GM19193 (cell line): ENCODE measurements around the gene A4GALT.

Source experiments
- POLR2A ChIP-seq: IDR thresholded peaks from 4 replicates; pipeline ENCODE4 v1.6.1; 2011; ENCODE audit not compliant: insufficient read depth, insufficient read length; ENCODE audit errors: extremely low read depth

Gene A4GALT

GRCh38 chr22:42720263-42721044 is at the start of gene A4GALT:
TSS of gene A4GALT (minus strand) at chr22:42720870. CDS start at chr22:42693951, 26,919 bp downstream.
- TF ChIP-seq POLR2A, result peak; percentile 22

- no peak for TF ChIP-seq POLR2A
Measured at GRCh38 chr22:42770448-42770726, 49.7 kb upstream of the A4GALT start.

GRCh38 chr22:42769574-42770447 is 49.1 kb upstream of the A4GALT start:
- no peak for TF ChIP-seq POLR2A

- no peak for TF ChIP-seq POLR2A
Measured at GRCh38 chr22:42769238-42769573, 48.5 kb upstream of the A4GALT start.

GRCh38 chr22:42768385-42769035 is 47.8 kb upstream of the A4GALT start:
- no peak for TF ChIP-seq POLR2A

GRCh38 chr22:42766860-42767259 is 46.2 kb upstream of the A4GALT start:
- no peak for TF ChIP-seq POLR2A

GRCh38 chr22:42764895-42765363 is 44.3 kb upstream of the A4GALT start:
- TF ChIP-seq POLR2A, result no peak

- no peak for TF ChIP-seq POLR2A
Measured at GRCh38 chr22:42763965-42764480, 43.4 kb upstream of the A4GALT start.

- peak; percentile 9 for TF ChIP-seq POLR2A
Measured at GRCh38 chr22:42760806-42761565, 40.3 kb upstream of the A4GALT start.

GRCh38 chr22:42758931-42759629 is 38.4 kb upstream of the A4GALT start:
- no peak for TF ChIP-seq POLR2A

GRCh38 chr22:42754658-42755057 is 34.0 kb upstream of the A4GALT start:
- no peak for TF ChIP-seq POLR2A

GRCh38 chr22:42752912-42753311 is 32.2 kb upstream of the A4GALT start:
- no peak for TF ChIP-seq POLR2A

- TF ChIP-seq POLR2A, result no peak
Measured at GRCh38 chr22:42752230-42752746, 31.6 kb upstream of the A4GALT start.

GRCh38 chr22:42747701-42748513 is 27.2 kb upstream of the A4GALT start:
- no peak for TF ChIP-seq POLR2A

GRCh38 chr22:42745118-42745517 is 24.4 kb upstream of the A4GALT start:
- TF ChIP-seq POLR2A, result no peak
